Activated naive CD8-positive, alpha-beta T cell treated with anti-CD3 and anti-CD28 coated beads for 36 hours (primary cell): ENCODE results near the gene NES. TPM values are rescaled to one million over a fixed set of nuclear protein-coding genes. Genes with fewer than 3 reads are reported as not detected.

Experiments
- DNase-seq: peaks from one replicate; pipeline ENCODE4 v3.0.0; 2021
- H3K27ac Mint-ChIP-seq: one replicate; pipeline ENCODE4 v1.8.0; 2022; ENCODE audit warnings: mild to moderate bottlenecking, moderate library complexity, mixed read lengths
- H3K27me3 Mint-ChIP-seq: one replicate; pipeline ENCODE4 v1.8.0; 2022; ENCODE audit warnings: mild to moderate bottlenecking, mixed read lengths
- H3K36me3 Mint-ChIP-seq: one replicate; pipeline ENCODE4 v1.8.0; 2021; ENCODE audit warnings: mild to moderate bottlenecking, mixed read lengths
- H3K4me1 Mint-ChIP-seq: one replicate; pipeline ENCODE4 v1.8.0; 2021; ENCODE audit warnings: mixed read lengths
- H3K4me3 Mint-ChIP-seq: one replicate; pipeline ENCODE4 v1.8.0; 2022; ENCODE audit warnings: mild to moderate bottlenecking, moderate library complexity, mixed read lengths
- H3K9me3 Mint-ChIP-seq: one replicate; pipeline ENCODE4 v1.8.0; 2022; ENCODE audit warnings: mixed read lengths
- total RNA-seq, 2 experiments: library from RNA; stranded (reverse); gene quantifications; one replicate each; pipeline ENCODE4 v1.2.3, GENCODE V29; 2021

NES gene
- total RNA-seq, 2 experiments from 2014 or later: 0.04 TPM; not detected in 1

GRCh38 chr1:156676114-156676819, 940 bp downstream of the NES start:
- peaks cover 71% of the 10 kb centered on the region for H3K27me3 Mint-ChIP-seq
- no peak for DNase-seq

GRCh38 chr1:156675210-156676113, 1.7 kb downstream of the NES start:
- H3K4me3 Mint-ChIP-seq: no peak overlapping the region
- H3K9me3 Mint-ChIP-seq: no peaks in the 10 kb centered on the region
- no peak overlapping the region for H3K27ac Mint-ChIP-seq
- DNase-seq: no peak
- peaks cover 12% of the 10 kb centered on the region for H3K4me1 Mint-ChIP-seq
- peaks cover 66% of the 10 kb centered on the region for H3K27me3 Mint-ChIP-seq
- no peaks in the 10 kb centered on the region for H3K36me3 Mint-ChIP-seq

More at GRCh38 chr1:156676114-156676819, 940 bp downstream of the NES start:
- Mint-ChIP-seq H3K27ac (no peak overlapping the region), H3K4me1 (peaks cover 12% of the 10 kb centered on the region), H3K9me3 (no peaks in the 10 kb centered on the region), H3K36me3 (no peaks in the 10 kb centered on the region), H3K4me3 (no peak overlapping the region)

- no peak overlapping the region for H3K4me3 Mint-ChIP-seq
- no peaks in the 10 kb centered on the region for H3K9me3 Mint-ChIP-seq
- peaks cover 50% of the 10 kb centered on the region for H3K27me3 Mint-ChIP-seq
- no peak overlapping the region for H3K27ac Mint-ChIP-seq
- DNase-seq: no peak
- no peaks in the 10 kb centered on the region for H3K36me3 Mint-ChIP-seq
- peaks cover 12% of the 10 kb centered on the region for H3K4me1 Mint-ChIP-seq
These were observed 3.7 kb downstream of the NES start for GRCh38 chr1:156673387-156674121.

GRCh38 chr1:156671804-156672203, 5.4 kb downstream of the NES start:
- H3K27me3 Mint-ChIP-seq: peaks cover 32% of the 10 kb centered on the region
- no peaks in the 10 kb centered on the region for H3K4me1 Mint-ChIP-seq
- DNase-seq: no peak
- H3K27ac Mint-ChIP-seq: no peak overlapping the region
- H3K9me3 Mint-ChIP-seq: no peaks in the 10 kb centered on the region
- H3K4me3 Mint-ChIP-seq: no peak overlapping the region
- H3K36me3 Mint-ChIP-seq: no peaks in the 10 kb centered on the region

- Mint-ChIP-seq H3K27ac (no peak overlapping the region), H3K36me3 (no peaks in the 10 kb centered on the region), H3K4me1 (no peaks in the 10 kb centered on the region), H3K4me3 (no peak overlapping the region), H3K27me3 (peaks cover 26% of the 10 kb centered on the region), H3K9me3 (no peaks in the 10 kb centered on the region)
- DNase-seq: no peak
These were observed 6.4 kb downstream of the NES start for GRCh38 chr1:156670791-156671190.

GRCh38 chr1:156670359-156670758, 6.8 kb downstream of the NES start:
- DNase-seq: no peak
- Mint-ChIP-seq H3K4me3 (no peak overlapping the region), H3K27me3 (peaks cover 21% of the 10 kb centered on the region), H3K4me1 (no peaks in the 10 kb centered on the region), H3K36me3 (no peaks in the 10 kb centered on the region), H3K9me3 (no peaks in the 10 kb centered on the region), H3K27ac (no peak overlapping the region)

GRCh38 chr1:156669794-156670193, 7.4 kb downstream of the NES start:
- Mint-ChIP-seq H3K4me3 (no peak overlapping the region), H3K27ac (no peak overlapping the region), H3K4me1 (no peaks in the 10 kb centered on the region), H3K36me3 (no peaks in the 10 kb centered on the region), H3K9me3 (no peaks in the 10 kb centered on the region), H3K27me3 (peaks cover 16% of the 10 kb centered on the region)
- no peak for DNase-seq

GRCh38 chr1:156668801-156669637, 8.2 kb downstream of the NES start:
- H3K27me3 Mint-ChIP-seq: peaks cover 11% of the 10 kb centered on the region
- no peaks in the 10 kb centered on the region for H3K9me3 Mint-ChIP-seq
- no peak for DNase-seq
- H3K4me3 Mint-ChIP-seq: no peak overlapping the region
- no peak overlapping the region for H3K27ac Mint-ChIP-seq
- peaks cover 2% of the 10 kb centered on the region for H3K4me1 Mint-ChIP-seq
- H3K36me3 Mint-ChIP-seq: no peaks in the 10 kb centered on the region

- H3K4me1 Mint-ChIP-seq: peaks cover 2% of the 10 kb centered on the region
- peaks cover 11% of the 10 kb centered on the region for H3K27me3 Mint-ChIP-seq
- H3K36me3 Mint-ChIP-seq: no peaks in the 10 kb centered on the region
- H3K27ac Mint-ChIP-seq: no peak overlapping the region
- H3K4me3 Mint-ChIP-seq: no peak overlapping the region
- H3K9me3 Mint-ChIP-seq: no peaks in the 10 kb centered on the region
- DNase-seq: no peak
These were observed 9.1 kb downstream of the NES start for GRCh38 chr1:156667968-156668709.

- DNase-seq: no peak
- Mint-ChIP-seq H3K9me3 (no peaks in the 10 kb centered on the region), H3K27ac (no peak overlapping the region), H3K36me3 (no peaks in the 10 kb centered on the region), H3K4me3 (no peak overlapping the region), H3K4me1 (peaks cover 2% of the 10 kb centered on the region), H3K27me3 (peaks cover 11% of the 10 kb centered on the region)
These were observed 9.6 kb downstream of the NES start for GRCh38 chr1:156667610-156667967.

- Mint-ChIP-seq H3K4me1 (peaks cover 4% of the 10 kb centered on the region), H3K9me3 (no peaks in the 10 kb centered on the region), H3K27ac (no peak overlapping the region), H3K4me3 (no peak overlapping the region), H3K36me3 (no peaks in the 10 kb centered on the region), H3K27me3 (peaks cover 8% of the 10 kb centered on the region)
- no peak for DNase-seq
These were observed 10.2 kb downstream of the NES start for GRCh38 chr1:156666862-156667609.

GRCh38 chr1:156665539-156665938, 11.7 kb downstream of the NES start:
- peaks cover 17% of the 10 kb centered on the region for H3K4me1 Mint-ChIP-seq
- no peaks in the 10 kb centered on the region for H3K27me3 Mint-ChIP-seq
- no peaks in the 10 kb centered on the region for H3K36me3 Mint-ChIP-seq
- no peaks in the 10 kb centered on the region for H3K9me3 Mint-ChIP-seq
- DNase-seq: no peak
- H3K4me3 Mint-ChIP-seq: no peak overlapping the region
- H3K27ac Mint-ChIP-seq: no peak overlapping the region

GRCh38 chr1:156664767-156665411, 12.3 kb downstream of the NES start:
- no peak for DNase-seq
- no peaks in the 10 kb centered on the region for H3K27me3 Mint-ChIP-seq
- no peak overlapping the region for H3K27ac Mint-ChIP-seq
- H3K4me3 Mint-ChIP-seq: no peak overlapping the region
- no peaks in the 10 kb centered on the region for H3K9me3 Mint-ChIP-seq
- no peaks in the 10 kb centered on the region for H3K36me3 Mint-ChIP-seq
- peaks cover 21% of the 10 kb centered on the region for H3K4me1 Mint-ChIP-seq
